H1 (cell line): Measurements from ENCODE around the gene CAMTA1. TPM values are rescaled to one million over a fixed set of nuclear protein-coding genes. Genes with fewer than 3 reads are reported as not detected.

ENCODE experiments used
- BCL11A ChIP-seq, 2 experiments: IDR thresholded peaks; one replicate each; pipeline ENCODE4 v1.6.1; 2011; ENCODE audit warnings: low read depth in 2 of 2, low read length in 2 of 2, mild to moderate bottlenecking in 2 of 2
- CBX5 ChIP-seq: fragments of 300-800, 300-1000 bp; sonication (generic); IDR thresholded peaks from 2 replicates; pipeline ENCODE4 v1.7.1; 2016; ENCODE audit warnings: antibody characterized with exemption, low read length, low read depth
- CTBP2 ChIP-seq: IDR thresholded peaks from 2 replicates; pipeline ENCODE4 v1.7.0; 2011; ENCODE audit warnings: borderline replicate concordance, mild to moderate bottlenecking, moderate library complexity, mixed read lengths, low read length; ENCODE audit not compliant: insufficient read depth, insufficient read length
- CTCF ChIP-seq, 3 experiments: IDR thresholded peaks; 1 replicate in 2 of 3; 2 replicates in 1 of 3; pipeline versions ENCODE4 v1.5.1 to v1.6.1; 2011; ENCODE audit warnings: low read length in 3 of 3, mild to moderate bottlenecking in 3 of 3, inconsistent platforms in 2 of 3, low read depth in 1 of 3, moderate library complexity in 1 of 3; ENCODE audit not compliant: insufficient read depth in 1 of 3; ENCODE audit errors: control extremely low read depth in 1 of 3
- EZH2 ChIP-seq: fragments of 200-600 bp; sonication (generic); IDR thresholded peaks from 2 replicates; pipeline ENCODE4 v1.7.1; 2012; ENCODE audit warnings: low read depth, mild to moderate bottlenecking, moderate library complexity, low read length, inconsistent platforms; ENCODE audit not compliant: severe bottlenecking
- TAF7 ChIP-seq: optimal IDR thresholded peaks from 2 replicates; pipeline ENCODE3; 2011; ENCODE audit warnings: low read depth, mild to moderate bottlenecking, inconsistent platforms, low read length, moderate library complexity, borderline replicate concordance
- TBP ChIP-seq: IDR thresholded peaks from 2 replicates; pipeline ENCODE4 v1.6.1; 2011; ENCODE audit warnings: low read depth, low read length, improper control_type of control experiment
- USF2 ChIP-seq: IDR thresholded peaks from 2 replicates; pipeline ENCODE4 v1.6.1; 2011; ENCODE audit warnings: low read length, improper control_type of control experiment
- polyA plus RNA-seq, 7 experiments: library from polyadenylated mRNA; depleted of rRNA in 3 of 7; stranded (reverse) in 5 of 7; unstranded in 2 of 7; fragments of >200 nt in 5 of 7; fragments of 200-250 nt in 2 of 7; gene quantifications; 1 replicate in 5 of 7; 2 replicates in 1 of 7; 4 replicates in 1 of 7; pipeline versions ENCODE4 v1.2.1 to v1.2.3, GENCODE V29; 2011 to 2013; ENCODE audit warnings: missing spikeins in 2 of 7, mixed read lengths in 2 of 7
- total RNA-seq: library from RNA; stranded (reverse); fragmentation: NEBNext Ultra II Directional; extraction: Animal tissue kit (Norgen Biotek cat#: 25700); gene quantifications from 2 replicates; pipeline ENCODE4 v1.2.1, GENCODE V29; 2021

Gene CAMTA1
- total and polyA plus RNA-seq, 2 of the 8 experiments (the other 6 are each of a cell fraction or from before 2014, with no cell fraction given), result 65.0 to 119 TPM

DNA sequence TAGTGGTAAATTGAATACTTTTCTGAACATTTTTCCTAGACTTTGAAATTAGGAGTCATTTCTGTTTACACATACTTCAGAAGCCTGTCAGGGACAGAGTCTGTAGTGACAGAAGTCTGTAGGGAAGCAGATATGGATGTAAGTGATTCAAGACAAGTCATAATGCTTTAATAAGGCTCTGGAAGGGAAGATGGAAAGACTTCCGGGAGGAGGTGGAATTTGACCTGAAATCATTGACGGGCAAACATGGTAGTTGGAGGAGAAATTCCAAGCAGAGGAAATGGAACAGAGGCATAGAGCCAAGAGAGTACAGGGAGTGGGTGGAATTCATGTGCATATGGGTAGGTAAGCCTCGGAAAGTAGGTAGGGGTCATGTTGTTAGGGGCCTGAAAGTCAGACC lies 22.5 kb downstream of the CAMTA1 start (continued):
- TF ChIP-seq CTCF (IDR thresholded peaks at IDR 0.05; ENCODE audit: control extremely low read depth in 1 of 3, insufficient read depth in 1 of 3, low read depth in 1 of 3, low read length in 3 of 3), result no peak
- no peak for TF ChIP-seq USF2
- TF ChIP-seq TBP, result no peak
- TF ChIP-seq CBX5, result no peak
- no peak for TF ChIP-seq CTBP2
- no peak for TF ChIP-seq BCL11A (IDR thresholded peaks at IDR 0.05; ENCODE audit: low read depth in 2 of 2, low read length in 2 of 2)
- TF ChIP-seq TAF7, result no peak
- no peak for TF ChIP-seq EZH2
